ENCODE results near the gene GABBR2.

GRCh38 chr9:98743329-98743728, 34.6 kb upstream of the GABBR2 start:
- TF ChIP-seq CTCF (IDR thresholded peaks at IDR 0.05) = no peak
- no peak for TF ChIP-seq POLR2A (IDR thresholded peaks at IDR 0.05; ENCODE audit: low read depth)
- no peak for TF ChIP-seq POLR2AphosphoS5 (IDR thresholded peaks at IDR 0.05)
